Type B pancreatic cell (in vitro differentiated cells): Measurements from ENCODE around the gene IL36G. TPM values are rescaled to one million over a fixed set of nuclear protein-coding genes. Genes with fewer than 3 reads are reported as not detected.
"Not testable (repeated sequence)": the region's sequence is repeated elsewhere in the genome, so short reads cannot be mapped to it uniquely, and the experiment has no call there.

Experiments used
- DNase-seq: peaks from one replicate; pipeline ENCODE4 v3.0.0; 2021; ENCODE audit warnings: mixed read lengths; ENCODE audit not compliant: unreplicated experiment; ENCODE audit errors: extremely low spot score
- H3K27ac Mint-ChIP-seq: 2 replicates; pipeline ENCODE4 v1.8.0; 2021; ENCODE audit warnings: mild to moderate bottlenecking, mixed read lengths
- H3K27me3 Mint-ChIP-seq: 2 replicates; pipeline ENCODE4 v1.8.0; 2021; ENCODE audit warnings: mixed read lengths
- H3K36me3 Mint-ChIP-seq: 2 replicates; pipeline ENCODE4 v1.8.0; 2021; ENCODE audit warnings: mixed read lengths
- H3K4me1 Mint-ChIP-seq: one replicate; pipeline ENCODE4 v1.8.0; 2021; ENCODE audit warnings: mixed read lengths; ENCODE audit not compliant: unreplicated experiment
- H3K4me3 Mint-ChIP-seq: 2 replicates; pipeline ENCODE4 v1.8.0; 2021; ENCODE audit warnings: mild to moderate bottlenecking, mixed read lengths
- H3K9me3 Mint-ChIP-seq: 2 replicates; pipeline ENCODE4 v1.8.0; 2021; ENCODE audit warnings: mixed read lengths
- CTCF ChIP-seq: fragments of 200-600 bp; sonication (generic); conservative IDR thresholded peaks from 2 replicates; pipeline ENCODE4 v1.5.0; 2021; ENCODE audit warnings: antibody characterized with exemption, mild to moderate bottlenecking
- long read RNA-seq: library from polyadenylated mRNA; unstranded; transcript quantifications from one replicate; pipeline ENCODE4 v2.0.0, GENCODE V29; 2020
- total RNA-seq: library from RNA; stranded (reverse); gene quantifications from 2 replicates; pipeline ENCODE4 v1.2.1, GENCODE V29; 2021; ENCODE audit warnings: low replicate concordance

IL36G gene
- not detected in 2 replicates for total RNA-seq
- long read RNA-seq: 0 reads

DNA sequence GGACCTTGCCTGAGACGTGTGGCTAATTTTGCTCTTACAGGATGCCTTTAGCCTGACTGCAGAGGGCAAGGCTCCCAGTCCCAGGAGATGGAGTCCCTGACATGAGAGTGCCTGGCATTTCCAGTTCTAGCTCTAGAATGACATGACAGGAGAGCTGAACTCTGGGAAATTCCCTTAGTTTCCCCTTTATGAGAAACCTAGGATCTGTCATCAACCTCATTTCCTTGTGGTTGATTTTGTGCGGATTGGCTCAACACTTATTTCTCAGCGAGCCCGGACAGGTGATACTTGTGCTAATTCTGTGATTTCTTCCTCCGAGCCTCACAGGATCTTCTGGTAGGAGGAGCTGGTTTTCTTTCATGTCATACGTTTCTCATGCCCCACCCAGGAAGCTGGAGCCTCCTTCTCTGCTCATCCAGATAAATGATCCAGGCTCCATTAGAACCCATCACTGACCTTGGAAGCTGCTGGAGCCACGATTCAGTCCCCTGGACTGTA lies at the start of gene IL36G:
Gene IL36G, plus strand, starts transcription at position 448 of the 498 bp plus-strand sequence. CDS start 633 bp downstream, outside the sequence.
- Mint-ChIP-seq H3K27ac (no peak within 1 kb of the TSS), H3K4me1 (no peaks in the 10 kb centered on the region), H3K4me3 (no peak within 1 kb of the TSS), H3K36me3 (no peaks in the 10 kb centered on the region), H3K9me3 (no peaks in the 10 kb centered on the region), H3K27me3 (peaks cover 26% of the 10 kb centered on the region)
- DNase-seq: no peak
- TF ChIP-seq CTCF: no peak

DNA sequence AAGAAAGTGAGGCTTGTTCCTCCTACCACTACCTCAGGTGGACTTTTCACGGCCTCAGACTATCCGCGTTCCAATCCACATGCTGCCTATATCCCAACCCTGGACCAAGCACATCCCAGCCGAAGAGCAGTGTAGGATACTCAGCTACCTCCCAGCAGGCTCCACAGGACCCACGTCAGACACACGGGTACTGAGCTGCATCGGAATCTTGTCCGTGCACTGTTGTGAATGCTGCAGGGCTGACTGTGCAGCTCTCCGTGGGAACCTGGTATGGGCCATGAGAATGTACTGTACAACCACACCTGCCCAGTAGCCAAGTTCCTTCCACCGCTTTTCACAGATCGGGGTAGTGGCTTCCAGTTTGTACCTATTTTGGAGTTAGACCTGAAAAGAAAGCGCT lies 44.5 kb upstream of the IL36G start:
- H3K27ac Mint-ChIP-seq: no peak overlapping the region
- peaks cover 9% of the 10 kb centered on the region for H3K27me3 Mint-ChIP-seq
- no peak overlapping the region for H3K4me3 Mint-ChIP-seq
- no peak for TF ChIP-seq CTCF
- no peaks in the 10 kb centered on the region for H3K9me3 Mint-ChIP-seq
- DNase-seq: no peak
- no peaks in the 10 kb centered on the region for H3K36me3 Mint-ChIP-seq
- H3K4me1 Mint-ChIP-seq: no peaks in the 10 kb centered on the region

DNA sequence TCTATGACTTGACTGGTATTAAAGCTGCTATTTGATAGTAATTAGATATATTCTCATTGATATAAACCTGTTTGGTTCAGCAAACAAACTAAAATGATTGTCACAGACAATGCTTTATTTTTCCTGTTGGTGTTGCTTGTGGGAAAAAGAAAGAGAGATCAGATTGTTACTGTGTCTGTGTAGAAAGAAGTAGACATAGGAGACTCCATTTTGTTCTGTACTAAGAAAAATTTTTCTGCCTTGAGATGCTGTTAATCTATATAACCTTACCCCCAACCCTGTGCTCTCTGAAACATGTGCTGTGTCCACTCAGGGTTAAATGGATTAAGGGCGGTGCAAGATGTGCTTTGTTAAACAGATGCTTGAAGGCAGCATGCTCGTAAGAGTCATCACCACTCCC lies 43.7 kb upstream of the IL36G start:
- DNase-seq, H3K27ac Mint-ChIP-seq, H3K4me1 Mint-ChIP-seq, H3K4me3 Mint-ChIP-seq, H3K36me3 Mint-ChIP-seq, H3K9me3 Mint-ChIP-seq: not testable (repeated sequence)
- H3K27me3 Mint-ChIP-seq: peaks cover 13% of the 10 kb centered on the region

- H3K4me1 Mint-ChIP-seq: no peaks in the 10 kb centered on the region
- H3K36me3 Mint-ChIP-seq: no peaks in the 10 kb centered on the region
- H3K9me3 Mint-ChIP-seq: no peaks in the 10 kb centered on the region
- no peak overlapping the region for H3K4me3 Mint-ChIP-seq
- peaks cover 13% of the 10 kb centered on the region for H3K27me3 Mint-ChIP-seq
- TF ChIP-seq CTCF: no peak
- H3K27ac Mint-ChIP-seq: no peak overlapping the region
- no peak for DNase-seq
Observed at GRCh38 chr2:112936927-112937232, 40.9 kb upstream of the IL36G start.

DNA sequence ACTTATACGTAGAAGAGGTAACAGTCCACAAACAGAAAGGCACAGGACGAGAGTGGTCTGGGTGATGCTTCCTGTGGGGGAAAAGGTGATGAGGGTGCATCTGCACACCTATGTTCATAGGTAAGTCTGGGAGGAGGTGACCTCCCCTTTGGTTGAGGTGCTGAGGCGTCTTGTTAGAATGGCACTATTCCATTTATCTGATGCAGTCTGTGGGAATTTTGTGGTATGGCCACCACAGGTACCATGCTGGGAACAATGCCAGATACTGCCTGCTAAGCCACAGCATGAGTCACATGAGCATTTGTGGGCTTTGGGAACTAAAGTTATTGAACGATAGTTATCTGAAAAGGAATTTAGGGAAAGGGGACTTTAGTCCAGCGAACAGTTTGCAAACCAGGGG lies 38.9 kb upstream of the IL36G start:
- H3K27ac Mint-ChIP-seq: no peak overlapping the region
- peaks cover 4% of the 10 kb centered on the region for H3K4me1 Mint-ChIP-seq
- no peak for DNase-seq
- H3K36me3 Mint-ChIP-seq: no peaks in the 10 kb centered on the region
- peaks cover 13% of the 10 kb centered on the region for H3K27me3 Mint-ChIP-seq
- H3K4me3 Mint-ChIP-seq: no peak overlapping the region
- H3K9me3 Mint-ChIP-seq: no peaks in the 10 kb centered on the region
- TF ChIP-seq CTCF: no peak

DNA sequence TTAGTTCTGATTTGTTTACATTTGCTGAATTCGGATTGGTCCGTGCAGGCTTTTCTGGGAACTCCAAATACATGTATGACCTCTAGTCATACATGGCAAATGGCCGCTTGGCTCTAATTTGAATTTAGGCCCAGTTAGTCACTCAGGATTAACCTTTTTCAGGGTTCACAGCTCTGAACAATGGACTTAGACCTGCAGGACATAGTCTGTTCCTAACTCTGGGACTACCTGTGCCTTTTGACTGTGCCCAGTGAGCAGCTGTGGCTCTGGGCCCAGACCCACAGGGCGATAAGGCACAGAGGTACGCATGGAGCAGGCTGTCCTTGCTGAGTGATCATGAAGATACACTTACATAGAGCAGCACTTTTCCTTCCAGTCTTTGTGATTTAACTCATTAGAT lies 38.4 kb upstream of the IL36G start:
- H3K4me3 Mint-ChIP-seq: no peak overlapping the region
- TF ChIP-seq CTCF: no peak
- H3K36me3 Mint-ChIP-seq: no peaks in the 10 kb centered on the region
- no peak for DNase-seq
- H3K4me1 Mint-ChIP-seq: peaks cover 4% of the 10 kb centered on the region
- H3K27me3 Mint-ChIP-seq: peaks cover 13% of the 10 kb centered on the region
- H3K9me3 Mint-ChIP-seq: no peaks in the 10 kb centered on the region
- H3K27ac Mint-ChIP-seq: no peak overlapping the region
